ENCODE results near the gene IL10RB. TPM values are rescaled to one million over a fixed set of nuclear protein-coding genes. Genes with fewer than 3 reads are reported as not detected.
"Not testable (repeated sequence)": the region's sequence is repeated elsewhere in the genome, so short reads cannot be mapped to it uniquely, and the experiment has no call there.

IL10RB gene
- total RNA-seq, 1 donor from 2014 or later, result 31.1 TPM

DNA sequence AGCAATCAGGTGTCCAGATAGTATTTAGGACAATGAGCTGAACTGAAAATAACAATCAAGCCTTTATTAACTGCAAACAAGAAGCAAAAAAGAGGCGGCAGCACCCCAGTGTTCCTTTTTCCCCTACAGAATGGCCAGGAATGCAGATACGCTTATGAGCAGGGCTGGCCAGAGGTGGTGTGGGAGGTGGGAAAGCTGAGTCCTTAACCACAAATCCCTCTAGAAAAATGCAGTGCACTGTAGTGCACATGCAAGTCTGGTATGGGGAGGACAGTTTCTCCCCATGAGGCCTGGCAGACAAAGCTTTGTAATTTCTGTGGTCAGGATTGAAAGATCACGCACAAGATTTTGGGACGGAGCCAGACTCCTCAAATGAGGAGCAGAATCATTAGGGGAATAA lies 47.9 kb downstream of the IL10RB start:
- H3K27me3 ChIP-seq (ENCODE audit: control insufficient read depth, insufficient read depth, low read length), result no peaks in the 10 kb centered on the region

DNA sequence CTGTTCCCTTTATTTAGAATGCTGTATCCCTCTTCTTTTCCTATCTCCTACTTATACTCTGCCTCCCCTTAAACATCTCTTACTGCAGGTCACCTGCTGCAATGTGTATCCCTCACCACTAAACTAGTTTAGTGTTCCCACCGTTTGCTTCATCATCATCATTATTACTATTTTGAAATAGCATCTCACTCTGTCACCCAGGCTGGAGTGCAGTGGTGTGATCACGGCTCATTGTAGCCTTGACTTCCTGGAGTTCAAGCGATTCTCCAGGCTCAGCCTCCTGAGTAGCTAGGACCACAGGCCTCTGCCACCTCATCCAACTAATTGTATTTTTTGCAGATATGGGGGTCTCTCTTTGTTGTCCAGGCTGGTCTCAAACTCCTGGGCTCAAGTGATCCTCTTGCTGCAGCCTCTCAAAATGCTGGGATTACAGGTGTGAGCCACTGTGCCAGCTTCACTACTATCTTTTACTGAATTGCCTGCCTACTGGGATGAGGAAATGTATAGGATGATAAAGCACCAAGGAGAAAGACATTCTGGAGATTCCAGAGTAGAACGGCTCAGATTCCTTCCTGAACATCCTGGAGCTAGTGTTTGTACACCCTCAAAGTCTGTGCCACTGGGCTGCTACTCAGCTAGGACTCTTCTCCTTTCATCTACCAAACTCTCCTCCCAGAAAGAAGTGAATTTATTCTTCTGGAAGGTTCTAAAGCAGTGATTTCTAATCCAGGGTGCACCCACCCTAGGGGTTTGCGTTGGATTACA lies 50.0 kb downstream of the IL10RB start:
- H3K36me3 ChIP-seq (ENCODE audit: control insufficient read depth, insufficient read depth, low read length), result no peaks in the 10 kb centered on the region
- DNase-seq (ENCODE audit: low read depth) (no peak), FAIRE-seq (no peak)
- TF ChIP-seq, protein P1, sequence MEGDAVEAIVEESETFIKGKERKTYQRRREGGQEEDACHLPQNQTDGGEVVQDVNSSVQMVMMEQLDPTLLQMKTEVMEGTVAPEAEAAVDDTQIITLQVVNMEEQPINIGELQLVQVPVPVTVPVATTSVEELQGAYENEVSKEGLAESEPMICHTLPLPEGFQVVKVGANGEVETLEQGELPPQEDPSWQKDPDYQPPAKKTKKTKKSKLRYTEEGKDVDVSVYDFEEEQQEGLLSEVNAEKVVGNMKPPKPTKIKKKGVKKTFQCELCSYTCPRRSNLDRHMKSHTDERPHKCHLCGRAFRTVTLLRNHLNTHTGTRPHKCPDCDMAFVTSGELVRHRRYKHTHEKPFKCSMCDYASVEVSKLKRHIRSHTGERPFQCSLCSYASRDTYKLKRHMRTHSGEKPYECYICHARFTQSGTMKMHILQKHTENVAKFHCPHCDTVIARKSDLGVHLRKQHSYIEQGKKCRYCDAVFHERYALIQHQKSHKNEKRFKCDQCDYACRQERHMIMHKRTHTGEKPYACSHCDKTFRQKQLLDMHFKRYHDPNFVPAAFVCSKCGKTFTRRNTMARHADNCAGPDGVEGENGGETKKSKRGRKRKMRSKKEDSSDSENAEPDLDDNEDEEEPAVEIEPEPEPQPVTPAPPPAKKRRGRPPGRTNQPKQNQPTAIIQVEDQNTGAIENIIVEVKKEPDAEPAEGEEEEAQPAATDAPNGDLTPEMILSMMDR (IDR thresholded peaks at IDR 0.05; ENCODE audit: insufficient read depth, low read length, severe bottlenecking), result no peak
- no peak overlapping the region for H3K4me3 ChIP-seq (ENCODE audit: low read depth, low read length)
- no peaks in the 10 kb centered on the region for H3K27me3 ChIP-seq (ENCODE audit: control insufficient read depth, insufficient read depth, low read length)

More for the DNA sequence above, 47.9 kb downstream of the IL10RB start:
- TF ChIP-seq, protein P1 (IDR thresholded peaks at IDR 0.05; ENCODE audit: insufficient read depth, low read length, severe bottlenecking), result no peak
- DNase-seq (ENCODE audit: low read depth) (no peak), FAIRE-seq (no peak)
- no peak overlapping the region for H3K4me3 ChIP-seq (ENCODE audit: low read depth, low read length)
- H3K36me3 ChIP-seq (ENCODE audit: control insufficient read depth, insufficient read depth, low read length), result no peaks in the 10 kb centered on the region

DNA sequence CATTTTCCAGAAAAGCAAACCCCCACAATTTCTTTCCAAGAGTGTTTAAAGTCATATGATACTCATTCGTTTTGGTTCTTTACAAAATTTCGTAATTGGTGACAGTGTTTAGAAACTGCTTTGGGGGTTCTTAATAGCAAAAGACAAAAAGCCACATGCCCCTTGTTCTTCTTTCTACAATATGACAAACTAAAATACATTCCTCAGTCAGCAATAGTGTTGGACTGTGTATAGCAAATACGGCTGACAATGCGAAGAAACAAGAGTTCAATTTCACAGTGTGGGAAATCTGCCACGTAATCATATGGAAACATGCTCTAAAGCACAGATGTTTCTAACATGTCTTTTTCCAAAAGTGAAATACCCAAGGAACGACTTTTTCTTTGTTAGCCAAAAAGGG lies 51.0 kb downstream of the IL10RB start:
- Histone ChIP-seq H3K36me3 (ENCODE audit: control insufficient read depth, insufficient read depth, low read length) (no peaks in the 10 kb centered on the region), H3K4me3 (ENCODE audit: low read depth, low read length) (no peak overlapping the region), H3K27me3 (ENCODE audit: control insufficient read depth, insufficient read depth, low read length) (no peaks in the 10 kb centered on the region)
- TF ChIP-seq, protein P1 (IDR thresholded peaks at IDR 0.05; ENCODE audit: insufficient read depth, low read length, severe bottlenecking), result no peak
- no peak for FAIRE-seq
- DNase-seq (ENCODE audit: low read depth), result no peak

DNA sequence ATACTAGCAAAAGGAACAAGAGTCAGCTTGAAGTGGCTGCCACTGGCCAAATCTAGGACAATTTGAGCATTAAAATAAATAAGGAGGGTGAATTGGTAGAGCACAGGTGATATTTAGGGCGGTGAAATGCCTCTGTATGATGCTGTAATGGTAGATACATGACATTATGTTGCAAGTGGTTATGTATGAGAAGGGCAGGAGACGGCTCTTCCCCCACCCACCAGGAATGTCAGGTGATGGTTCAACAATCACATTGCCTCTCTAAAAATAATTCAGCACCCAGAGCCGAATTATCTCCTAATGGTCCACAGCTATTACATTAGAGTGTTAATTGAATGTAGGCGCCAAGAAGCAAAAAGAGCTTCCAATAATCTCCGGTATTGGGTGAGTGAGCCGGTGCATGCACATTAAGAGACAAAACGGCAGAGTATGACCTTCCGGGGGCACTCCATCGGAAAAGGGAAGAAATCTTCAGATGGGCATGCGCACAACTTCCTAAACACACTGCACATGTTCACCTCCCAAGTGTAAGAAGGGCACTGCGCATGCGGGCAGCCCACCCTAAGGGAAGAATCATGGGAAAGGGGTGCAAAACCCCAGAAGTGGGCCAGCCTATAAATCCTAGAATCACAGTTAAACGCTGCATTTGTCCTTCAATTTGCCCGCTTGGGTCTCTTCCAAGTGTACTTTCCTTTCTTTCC lies 51.8 kb downstream of the IL10RB start:
- H3K27me3 ChIP-seq (ENCODE audit: control insufficient read depth, insufficient read depth, low read length), result no peaks in the 10 kb centered on the region
- TF ChIP-seq, protein P1 (IDR thresholded peaks at IDR 0.05; ENCODE audit: insufficient read depth, low read length, severe bottlenecking), result no peak
- H3K36me3 ChIP-seq (ENCODE audit: control insufficient read depth, insufficient read depth, low read length), result no peaks in the 10 kb centered on the region
- no peak for FAIRE-seq
- no peak for DNase-seq (ENCODE audit: low read depth)
- no peak overlapping the region for H3K4me3 ChIP-seq (ENCODE audit: low read depth, low read length)

DNA sequence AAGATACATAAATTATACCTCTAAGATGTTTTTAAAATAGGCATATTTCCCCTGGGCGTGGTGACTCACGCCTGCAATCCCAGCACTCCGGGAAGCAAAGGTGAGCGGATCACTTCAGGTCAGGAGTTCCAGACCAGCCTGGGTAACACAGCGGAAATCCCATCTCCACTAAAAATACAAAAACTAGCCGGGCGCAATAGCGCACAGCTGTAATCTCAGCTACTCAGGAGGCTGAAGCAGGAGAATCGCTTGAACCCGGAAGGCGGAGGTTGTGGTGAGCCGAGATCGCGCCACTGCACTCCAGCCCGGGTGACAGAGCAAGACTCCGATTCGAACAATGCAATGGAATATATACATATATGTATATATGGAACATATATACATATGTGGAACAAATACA lies 54.8 kb downstream of the IL10RB start:
- DNase-seq (ENCODE audit: low read depth); H3K4me3 ChIP-seq (ENCODE audit: low read depth, low read length); H3K27me3 ChIP-seq (ENCODE audit: control insufficient read depth, insufficient read depth, low read length); FAIRE-seq; H3K36me3 ChIP-seq (ENCODE audit: control insufficient read depth, insufficient read depth, low read length): not testable (repeated sequence)

DNA sequence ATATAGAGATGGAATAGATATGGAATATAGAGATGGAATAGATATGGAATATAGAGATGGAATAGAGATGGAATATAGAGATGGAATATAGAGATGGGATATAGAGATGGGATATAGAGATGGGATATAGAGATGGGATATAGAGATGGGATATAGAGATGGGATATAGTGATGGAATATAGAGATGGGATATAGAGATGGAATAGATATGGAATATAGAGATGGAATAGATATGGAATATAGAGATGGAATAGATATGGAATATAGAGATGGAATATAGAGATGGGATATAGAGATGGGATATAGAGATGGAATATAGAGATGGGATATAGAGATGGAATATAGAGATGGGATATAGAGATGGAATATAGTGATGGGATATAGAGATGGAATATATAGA lies 57.4 kb downstream of the IL10RB start:
- H3K36me3 ChIP-seq (ENCODE audit: control insufficient read depth, insufficient read depth, low read length); FAIRE-seq; H3K4me3 ChIP-seq (ENCODE audit: low read depth, low read length); DNase-seq (ENCODE audit: low read depth); H3K27me3 ChIP-seq (ENCODE audit: control insufficient read depth, insufficient read depth, low read length): not testable (repeated sequence)
